Urothelium cell line (cell line): ENCODE data around the gene UNC13A.
"Not testable (repeated sequence)": the region's sequence is repeated elsewhere in the genome, so short reads cannot be mapped to it uniquely, and the experiment has no call there.

Experiments
- DNase-seq: peaks from one replicate; pipeline ENCODE4 v3.0.0; 2011; ENCODE audit warnings: low spot score, mixed read lengths
- FAIRE-seq: peaks from 2 replicates; lab custom pipeline; 2011; peaks lifted over from hg19 to GRCh38; lab: Jason Lieb, UNC

UNC13A gene

GRCh38 chr19:17577457-17578097 lies 110.6 kb downstream of the UNC13A start:
- DNase-seq (no peak), FAIRE-seq (no peak)

DNA sequence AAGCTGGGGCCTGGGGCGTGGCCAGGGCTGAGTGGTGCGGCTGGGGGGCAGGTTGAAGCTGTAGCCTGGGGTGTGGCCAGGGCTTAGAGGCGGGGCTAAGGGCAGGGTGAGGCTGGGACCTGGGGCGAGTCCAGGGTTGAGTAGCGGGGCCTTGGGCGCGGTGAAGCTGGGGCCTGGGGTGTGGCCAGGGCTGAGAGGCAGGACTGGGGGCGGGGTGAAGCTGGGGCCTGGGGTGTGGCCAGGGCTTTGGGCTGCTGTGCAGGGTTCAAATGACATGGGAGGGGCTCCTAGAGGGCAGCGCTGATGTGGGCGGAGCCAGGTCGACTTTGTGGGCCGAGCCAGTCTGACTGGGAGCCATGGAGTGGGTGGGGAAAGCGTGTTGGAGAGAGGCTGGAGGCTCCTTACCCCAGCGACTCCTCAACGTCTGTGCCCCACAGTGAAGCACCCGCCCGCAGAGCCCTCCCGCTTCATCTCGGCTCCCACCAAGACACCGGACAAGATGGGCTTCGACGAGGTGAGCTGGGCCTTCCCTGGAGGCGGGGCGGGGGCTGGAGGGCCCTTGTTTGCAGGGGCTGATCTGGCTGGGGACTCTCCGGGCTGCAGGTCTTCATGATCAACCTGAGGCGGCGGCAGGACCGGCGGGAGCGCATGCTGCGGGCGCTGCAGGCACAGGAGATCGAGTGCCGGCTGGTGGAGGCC lies 111.2 kb downstream of the UNC13A start:
- no peak for FAIRE-seq
- DNase-seq, result no peak

DNA sequence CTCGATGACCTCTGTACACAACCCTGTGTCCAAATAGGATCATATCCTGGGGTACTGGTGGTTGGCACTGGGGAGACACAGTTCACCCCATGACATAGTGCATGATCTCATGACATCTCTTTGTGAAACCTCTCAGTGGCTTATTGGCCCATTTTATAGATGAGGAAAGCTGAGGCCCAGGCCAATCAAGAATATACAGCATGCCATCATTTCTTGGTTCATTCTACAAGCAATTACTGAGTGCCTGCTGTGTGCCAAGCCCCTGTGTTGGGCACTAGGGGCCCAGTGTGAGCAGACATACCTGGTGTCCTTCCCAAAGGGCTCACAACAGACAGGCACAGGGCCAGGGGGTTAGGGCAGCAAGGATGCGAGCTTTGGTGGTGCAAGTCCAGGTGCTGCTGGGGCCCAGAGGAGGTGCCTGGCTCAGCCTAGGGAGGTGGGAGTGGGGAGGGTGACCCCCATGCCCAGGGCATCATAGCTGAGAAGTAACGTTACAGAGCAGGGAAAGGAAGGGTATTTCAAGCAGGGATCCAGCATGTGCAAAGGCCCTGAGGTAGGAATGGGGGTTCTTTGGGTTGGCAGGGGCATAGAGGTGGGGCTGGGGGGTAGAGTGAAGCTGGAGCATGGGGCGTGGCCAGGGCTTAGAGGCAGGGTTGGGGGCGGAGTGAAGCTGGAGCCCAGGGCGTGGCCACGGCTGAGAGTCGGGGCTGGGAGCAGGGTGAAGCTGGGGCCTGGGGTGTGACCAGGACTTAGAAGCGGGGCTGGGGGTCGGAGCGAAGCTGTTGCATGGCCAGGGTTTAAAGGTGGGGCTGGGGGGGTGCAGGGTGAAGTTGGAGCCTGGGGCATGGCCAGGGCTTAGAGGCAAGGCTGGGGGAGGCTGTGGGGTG lies 112.0 kb downstream of the UNC13A start:
- no peak for FAIRE-seq
- no peak for DNase-seq

DNA sequence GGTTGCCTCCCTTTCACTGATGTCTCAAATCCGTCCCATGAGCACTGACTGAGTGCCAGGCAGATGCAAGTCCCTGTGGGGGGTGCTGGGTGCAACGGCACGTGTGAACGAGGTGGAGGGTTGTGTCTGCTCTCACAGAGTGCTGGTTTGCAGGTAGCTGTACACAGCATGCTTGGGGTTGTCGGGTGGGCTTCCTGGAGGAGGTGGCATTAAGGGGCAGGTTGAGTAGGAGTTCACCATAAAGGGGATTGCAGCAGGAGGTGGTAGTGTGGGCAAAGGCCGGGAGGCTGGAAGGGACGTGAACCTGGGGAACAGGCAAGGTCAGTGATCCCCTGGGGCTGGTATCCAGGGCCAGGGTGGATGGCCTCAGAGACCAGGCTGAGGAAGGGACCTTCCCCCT lies 115.5 kb downstream of the UNC13A start:
- DNase-seq (no peak), FAIRE-seq (no peak)

DNA sequence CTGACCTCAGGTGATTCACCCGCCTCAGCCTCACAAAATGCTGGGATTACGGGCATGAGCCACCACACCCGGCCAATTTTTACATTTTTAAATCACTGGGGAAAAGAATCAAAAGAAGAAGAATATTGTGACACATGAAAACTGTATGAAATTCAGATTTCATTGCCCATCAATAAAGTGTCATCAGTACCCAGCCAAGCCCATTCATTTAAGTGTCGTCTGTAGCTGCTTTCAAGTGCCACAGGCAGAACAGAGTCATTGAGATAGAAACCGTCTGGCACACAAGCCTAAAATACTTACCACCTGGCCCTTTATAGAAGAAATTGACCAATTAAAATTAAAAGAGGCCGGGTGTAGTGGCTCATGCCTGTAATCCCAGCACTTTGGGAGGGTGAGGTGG lies 117.4 kb downstream of the UNC13A start:
- DNase-seq (no peak), FAIRE-seq (no peak)

DNA sequence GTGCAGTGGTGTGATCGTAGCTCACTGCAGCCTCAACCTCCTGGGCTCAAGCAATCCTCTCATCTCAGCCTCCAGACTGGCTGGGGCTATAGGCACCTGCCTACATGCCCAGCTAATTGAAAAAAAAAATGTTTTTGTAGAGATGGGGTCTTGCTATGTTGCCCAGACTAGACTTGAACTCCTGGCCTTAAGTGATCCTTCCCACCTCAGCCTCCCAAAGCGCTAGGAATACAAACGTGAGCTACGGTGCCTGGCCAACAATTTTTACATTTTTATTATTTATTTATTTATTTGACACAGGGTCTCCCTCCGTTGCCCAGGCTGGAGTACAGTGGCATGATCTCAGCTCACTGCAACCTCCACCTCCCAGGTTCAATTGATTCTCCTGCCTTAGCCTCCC lies 117.9 kb downstream of the UNC13A start:
- DNase-seq, FAIRE-seq: not testable (repeated sequence)

- no peak for DNase-seq
- FAIRE-seq, result no peak
Observed at GRCh38 chr19:17567940-17568339, 120.2 kb downstream of the UNC13A start.

DNA sequence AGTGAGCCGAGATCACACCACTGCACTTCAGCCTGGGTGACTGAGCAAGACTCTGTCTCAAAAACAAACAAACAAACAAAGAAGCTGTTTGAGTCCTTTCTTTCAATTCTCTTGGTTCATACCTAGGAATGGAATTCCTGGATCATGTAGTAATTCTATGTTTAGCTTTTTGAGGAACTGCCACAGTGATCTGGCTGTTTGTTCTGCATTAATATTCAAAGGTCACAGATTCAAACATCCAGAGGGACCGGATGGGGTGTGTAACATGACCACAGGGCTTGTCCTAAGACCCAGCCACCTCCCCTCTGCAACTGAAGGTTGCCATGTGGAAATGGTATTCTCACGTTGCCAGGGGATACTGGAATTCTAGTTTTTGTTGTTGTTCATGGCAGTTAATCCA lies 122.5 kb downstream of the UNC13A start:
- DNase-seq (no peak), FAIRE-seq (no peak)

DNA sequence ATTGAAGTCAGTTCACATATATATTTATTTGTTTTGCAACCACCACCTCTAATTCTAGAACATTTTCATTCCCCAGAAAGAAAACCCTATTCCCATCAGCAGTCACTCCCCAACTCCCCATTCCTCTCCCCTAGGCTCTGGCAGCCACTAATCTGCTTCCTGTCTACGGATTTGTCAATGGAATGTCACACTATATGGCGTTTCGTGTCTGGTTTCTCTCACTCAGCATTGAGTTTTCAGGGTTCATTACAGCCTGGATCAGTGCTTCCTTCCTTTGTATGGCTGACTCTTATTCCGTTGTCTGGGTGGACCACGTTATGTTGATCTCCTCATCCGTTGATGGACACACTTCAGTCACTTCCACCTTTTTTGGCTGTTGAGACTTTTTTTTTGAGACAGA lies 123.4 kb downstream of the UNC13A start:
- FAIRE-seq (no peak), DNase-seq (no peak)

GRCh38 chr19:17562561-17562960 lies 125.6 kb downstream of the UNC13A start:
- DNase-seq (no peak), FAIRE-seq (no peak)

DNA sequence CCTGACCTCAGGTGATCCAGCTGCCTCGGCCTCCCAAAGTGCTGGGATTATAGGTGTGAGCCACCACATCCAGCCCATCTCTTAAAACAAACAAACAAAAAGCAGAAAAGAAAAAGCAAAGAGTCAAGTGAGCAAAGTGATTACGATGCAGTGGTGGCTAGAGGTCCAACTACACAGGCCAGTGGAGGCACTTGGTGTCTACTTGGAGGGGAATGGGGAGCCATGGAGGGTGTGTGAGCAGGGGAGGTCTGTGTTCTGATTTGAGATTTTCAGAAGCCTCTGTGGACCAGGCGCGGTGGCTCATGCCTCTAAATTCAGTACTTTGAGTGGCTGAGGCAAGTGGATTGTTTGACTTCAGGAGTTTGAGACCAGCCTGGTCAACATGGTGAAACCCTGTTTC lies 126.1 kb downstream of the UNC13A start:
- FAIRE-seq (no peak), DNase-seq (no peak)

DNA sequence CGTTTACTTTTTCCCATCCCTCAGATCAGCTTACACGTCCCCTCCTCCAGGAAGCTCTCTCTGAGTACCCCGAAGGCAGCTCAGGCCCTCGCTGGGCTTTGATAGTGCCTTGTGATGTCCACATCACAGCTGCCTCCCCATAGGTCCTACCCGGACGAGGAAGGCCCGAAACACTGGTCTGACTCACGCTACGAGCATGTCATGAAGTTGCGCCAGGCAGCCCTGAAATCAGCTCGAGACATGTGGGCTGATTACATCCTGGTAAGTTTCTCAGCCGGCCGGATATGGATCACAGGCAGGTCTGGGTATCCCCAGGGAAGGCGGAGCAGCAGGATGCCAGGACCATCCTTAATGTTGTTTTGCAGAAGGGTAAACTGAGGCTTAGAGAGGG lies 128.0 kb downstream of the UNC13A start:
- DNase-seq, result peak; percentile 37
- no peak for FAIRE-seq

- FAIRE-seq, result no peak
- no peak for DNase-seq
Observed at GRCh38 chr19:17557466-17557865, 130.7 kb downstream of the UNC13A start.

DNA sequence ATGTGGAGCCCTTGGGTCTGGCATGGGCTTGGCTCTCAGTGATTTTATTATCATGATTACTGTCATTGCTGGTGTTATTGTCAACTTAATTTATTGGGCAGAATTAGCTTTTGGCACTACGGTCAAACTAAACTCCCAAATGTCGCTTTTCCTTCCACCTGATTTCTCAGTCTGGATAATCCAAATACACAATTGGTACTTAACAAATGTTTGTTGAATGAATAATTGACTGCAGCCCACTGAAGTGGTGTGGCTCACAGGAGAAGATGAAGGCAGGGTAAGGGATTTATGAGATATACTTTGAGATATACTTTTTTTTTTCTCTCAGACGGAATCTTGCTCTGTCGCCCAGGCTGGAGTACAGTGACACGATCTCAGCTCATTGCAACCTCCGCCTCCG lies 131.2 kb downstream of the UNC13A start:
- no peak for DNase-seq
- FAIRE-seq, result no peak

GRCh38 chr19:17555929-17556813 lies 132.0 kb downstream of the UNC13A start:
- peak; percentile 32 for DNase-seq
- no peak for FAIRE-seq

DNA sequence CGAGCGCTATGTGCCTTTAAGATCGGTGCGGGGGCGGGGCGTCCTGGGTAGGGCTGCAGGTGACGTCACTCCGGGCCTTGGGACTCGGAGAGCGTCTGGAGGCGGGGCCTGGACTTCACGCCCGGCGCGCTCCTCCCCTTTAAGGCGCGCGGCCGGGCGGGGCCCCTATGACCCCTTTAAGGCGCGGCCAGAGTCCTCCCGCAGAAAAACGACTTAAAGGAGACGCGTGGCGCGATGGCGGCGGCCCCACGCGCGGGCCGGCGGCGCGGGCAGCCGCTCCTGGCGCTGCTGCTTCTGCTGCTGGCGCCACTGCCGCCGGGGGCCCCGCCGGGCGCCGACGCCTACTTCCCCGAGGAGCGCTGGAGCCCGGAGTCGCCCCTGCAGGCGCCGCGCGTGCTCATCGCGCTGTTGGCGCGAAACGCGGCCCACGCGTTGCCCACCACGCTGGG lies 132.7 kb downstream of the UNC13A start, which contains the start of gene COLGALT1:
COLGALT1 (plus strand) TSS at position 170 of the 449 bp plus-strand sequence; CDS start at position 235, 65 bp downstream.
- DNase-seq (peak; percentile 94), FAIRE-seq (no peak)

GRCh38 chr19:17554968-17555479 lies 133.1 kb downstream of the UNC13A start:
- FAIRE-seq (no peak), DNase-seq (no peak)

DNA sequence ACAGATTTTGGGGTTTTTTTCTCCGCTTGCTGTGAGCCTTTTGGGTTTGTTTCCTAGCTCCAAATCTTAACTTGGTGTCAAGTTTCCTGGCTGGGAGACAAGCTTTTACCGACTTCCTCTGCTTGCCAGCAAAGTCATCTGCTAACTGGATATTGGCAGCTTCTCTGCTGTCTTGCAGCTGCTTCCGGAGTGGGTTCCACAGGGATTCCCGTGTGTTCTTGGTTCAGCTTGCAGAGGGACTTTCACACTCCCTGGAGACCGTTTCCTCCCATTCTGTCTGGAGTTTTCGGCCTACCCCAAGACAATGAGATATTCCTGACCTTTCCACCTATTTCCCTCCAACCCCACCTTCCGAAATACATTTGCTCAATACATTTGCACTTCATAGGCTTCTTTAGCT lies 134.9 kb downstream of the UNC13A start:
- FAIRE-seq, result no peak
- peak; percentile 52 for DNase-seq

- FAIRE-seq, DNase-seq: not testable (repeated sequence)
Observed at GRCh38 chr19:17552735-17553134, 135.4 kb downstream of the UNC13A start.
